Measurements from ENCODE around the gene ZNF212.

DNA sequence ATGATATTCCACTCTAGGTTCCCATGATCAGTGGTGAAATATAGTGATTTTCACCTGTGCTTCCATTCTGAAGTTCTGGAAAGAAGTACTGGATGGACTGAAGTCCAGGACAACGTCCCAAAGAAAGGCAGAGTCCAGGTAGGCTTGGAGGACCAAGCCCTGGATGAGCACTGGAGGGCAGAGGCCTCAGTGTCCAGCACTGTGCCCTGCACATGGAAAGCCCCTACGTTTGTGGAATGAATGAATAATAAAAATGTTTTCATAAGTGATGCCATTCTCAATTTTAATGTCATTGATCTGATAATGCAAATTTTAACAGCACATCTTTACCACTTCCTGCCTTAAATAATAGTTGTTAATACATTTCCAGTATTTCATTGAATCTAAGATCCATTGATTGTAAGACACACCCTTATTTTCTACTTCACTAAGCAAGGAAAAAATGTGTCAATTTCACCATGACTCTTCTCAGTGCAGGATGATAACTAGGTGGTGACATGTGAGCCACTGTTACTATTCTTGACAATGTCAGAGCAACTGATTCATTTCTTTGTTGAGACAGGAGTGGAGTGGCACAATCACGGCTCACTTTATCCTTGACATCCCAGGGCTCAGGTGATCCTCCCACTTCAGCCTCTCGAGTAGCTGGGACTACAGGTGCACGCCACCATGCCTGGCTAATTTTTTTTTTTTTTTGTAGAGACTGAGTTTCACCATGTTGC, 57.7 kb downstream of the ZNF212 start:
- TF ChIP-seq POLR2AphosphoS5 (IDR thresholded peaks at IDR 0.05; ENCODE audit: borderline replicate concordance, low read depth, low read length) (no peak), EZH2 (IDR thresholded peaks at IDR 0.05) (no peak), FOXP2 (optimal IDR thresholded peaks at IDR 0.05; ENCODE audit: control extremely low read depth, extremely low read length, insufficient read depth) (no peak)
